HUES6 (cell line): ENCODE data around the gene VWA8.

Experiments used
- H3K27ac ChIP-seq: 2 replicates; pipeline ENCODE4 v1.7.0; 2013; ENCODE audit warnings: low read depth, mild to moderate bottlenecking, low read length, inconsistent platforms
- H3K27me3 ChIP-seq: 2 replicates; pipeline ENCODE4 v1.6.1; 2013; ENCODE audit warnings: low read length; ENCODE audit not compliant: control insufficient read depth, insufficient read depth
- H3K36me3 ChIP-seq: 2 replicates; pipeline ENCODE4 v1.6.1; 2013; ENCODE audit warnings: low read length; ENCODE audit not compliant: control insufficient read depth, insufficient read depth
- H3K4me1 ChIP-seq: 2 replicates; pipeline ENCODE4 v1.6.1; 2013; ENCODE audit warnings: low read length; ENCODE audit not compliant: control insufficient read depth, insufficient read depth
- H3K4me3 ChIP-seq: 2 replicates; pipeline ENCODE4 v1.5.1; 2013; ENCODE audit warnings: low read depth, low read length
- H3K9ac ChIP-seq: one replicate; pipeline ENCODE4 v1.6.1; 2013; ENCODE audit warnings: mild to moderate bottlenecking, low read length
- H3K9me3 ChIP-seq: 2 replicates; pipeline ENCODE4 v1.6.1; 2013; ENCODE audit warnings: low read depth, low read length; ENCODE audit not compliant: control insufficient read depth, insufficient read depth

VWA8 gene

GRCh38 chr13:41988244-41988643, 27.3 kb upstream of the VWA8 start:
- Histone ChIP-seq H3K9ac (no peak overlapping the region), H3K27ac (no peak overlapping the region), H3K4me1 (no peaks in the 10 kb centered on the region), H3K36me3 (no peaks in the 10 kb centered on the region), H3K4me3 (no peak overlapping the region), H3K27me3 (no peaks in the 10 kb centered on the region), H3K9me3 (no peaks in the 10 kb centered on the region)

DNA sequence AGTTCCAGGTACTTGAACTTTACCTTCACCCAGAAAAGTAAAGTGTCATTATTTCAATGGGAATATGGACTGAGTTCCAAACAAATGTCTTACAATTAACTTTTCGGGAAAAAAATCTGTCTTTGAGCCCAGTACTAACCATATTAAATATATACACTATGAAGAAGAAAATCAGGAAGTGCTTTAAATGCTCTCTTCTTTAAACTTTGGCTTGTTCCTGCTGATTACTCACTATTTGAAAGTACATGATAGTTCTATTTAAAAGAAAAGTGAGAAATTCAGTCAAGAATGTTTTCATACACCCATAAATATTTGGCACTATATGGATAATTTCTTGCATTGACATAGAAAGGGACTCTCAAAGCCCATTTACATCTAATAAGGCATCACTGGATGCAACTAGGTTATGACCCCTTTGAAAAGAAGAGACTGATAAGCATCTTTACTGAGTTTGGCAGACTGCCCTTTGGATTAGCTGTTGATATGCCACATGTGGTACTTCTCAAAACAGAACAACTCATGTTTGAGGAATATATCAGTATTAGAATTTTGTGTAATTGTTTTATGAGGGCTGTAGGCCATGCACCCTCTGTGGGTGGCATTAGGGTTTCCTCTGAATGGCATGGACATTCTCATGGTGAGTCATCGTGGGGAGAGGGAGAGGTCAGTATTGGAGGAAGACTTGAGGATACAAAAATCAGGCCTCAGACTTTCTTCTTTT, 25.0 kb upstream of the VWA8 start:
- no peaks in the 10 kb centered on the region for H3K4me1 ChIP-seq
- H3K9me3 ChIP-seq, result no peaks in the 10 kb centered on the region
- H3K9ac ChIP-seq, result no peak overlapping the region

DNA sequence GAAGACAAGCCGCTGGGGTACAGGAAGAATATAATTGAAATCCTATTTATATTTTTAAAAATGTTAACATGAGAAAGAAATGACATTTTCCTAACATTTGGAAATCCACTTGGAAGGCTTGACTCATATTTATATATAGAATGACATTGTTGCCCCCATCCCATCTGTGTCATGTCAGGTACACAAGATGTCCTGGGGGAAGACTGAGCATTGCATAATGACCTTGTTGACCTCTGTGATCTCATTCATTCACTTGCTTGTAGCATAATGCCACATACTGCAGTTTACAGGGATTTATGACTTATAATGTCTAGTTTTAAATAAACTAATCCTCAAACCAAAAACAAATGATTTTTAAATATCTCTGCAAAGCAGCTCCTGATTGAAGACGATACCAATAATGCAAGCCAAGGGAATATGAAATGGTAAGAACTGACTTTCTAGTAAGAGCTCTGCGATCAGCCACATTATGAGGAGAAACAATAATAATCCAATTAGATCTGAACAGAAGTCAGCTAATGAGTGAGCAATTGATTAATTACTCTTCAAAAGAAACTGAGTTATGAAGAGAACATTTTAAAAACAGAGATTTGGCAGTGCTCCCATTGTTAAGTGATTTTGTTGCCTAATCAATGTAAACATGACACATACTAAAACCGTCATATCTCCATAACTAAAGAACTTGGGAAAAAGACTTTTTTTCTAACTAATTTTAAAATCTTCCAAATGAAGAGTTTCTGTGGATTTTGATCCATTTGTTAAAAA, 21.2 kb upstream of the VWA8 start:
- Histone ChIP-seq H3K27me3 (no peaks in the 10 kb centered on the region), H3K9me3 (no peaks in the 10 kb centered on the region), H3K9ac (no peak overlapping the region), H3K27ac (no peak overlapping the region), H3K4me1 (no peaks in the 10 kb centered on the region), H3K4me3 (no peak overlapping the region), H3K36me3 (no peaks in the 10 kb centered on the region)

More for the DNA sequence above, 25.0 kb upstream of the VWA8 start:
- H3K36me3 ChIP-seq, result no peaks in the 10 kb centered on the region
- H3K4me3 ChIP-seq, result no peak overlapping the region
- H3K27ac ChIP-seq, result no peak overlapping the region
- no peaks in the 10 kb centered on the region for H3K27me3 ChIP-seq

GRCh38 chr13:41978007-41978406, 17.1 kb upstream of the VWA8 start:
- no peaks in the 10 kb centered on the region for H3K27me3 ChIP-seq
- H3K4me1 ChIP-seq, result peaks cover 10% of the 10 kb centered on the region
- H3K4me3 ChIP-seq, result no peak overlapping the region
- no peak overlapping the region for H3K9ac ChIP-seq
- no peaks in the 10 kb centered on the region for H3K9me3 ChIP-seq
- no peak overlapping the region for H3K27ac ChIP-seq
- no peaks in the 10 kb centered on the region for H3K36me3 ChIP-seq

DNA sequence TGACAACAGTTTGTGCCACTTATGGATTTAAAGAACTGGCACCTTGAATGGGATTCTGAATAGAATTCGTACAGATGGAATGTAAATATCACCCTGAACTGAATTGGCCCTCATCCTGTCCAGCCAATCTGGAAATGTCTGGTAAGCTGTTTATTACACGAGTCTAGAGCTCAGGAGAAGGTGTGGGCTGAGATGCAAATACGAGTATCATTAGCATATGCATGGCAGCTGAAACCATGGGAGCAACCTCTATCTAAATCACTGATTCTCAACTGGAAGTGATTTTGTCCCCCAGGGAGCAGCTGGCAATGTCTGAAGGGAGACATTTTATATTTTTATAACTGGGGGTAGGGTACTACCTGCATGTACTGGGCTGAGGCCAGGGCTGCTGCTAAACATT, 15.6 kb upstream of the VWA8 start:
- H3K27me3 ChIP-seq, result no peaks in the 10 kb centered on the region

GRCh38 chr13:41974262-41974900, 13.5 kb upstream of the VWA8 start:
- no peaks in the 10 kb centered on the region for H3K9me3 ChIP-seq
- no peak overlapping the region for H3K9ac ChIP-seq
- no peaks in the 10 kb centered on the region for H3K36me3 ChIP-seq
- no peaks in the 10 kb centered on the region for H3K27me3 ChIP-seq
- no peak overlapping the region for H3K4me3 ChIP-seq
- H3K27ac ChIP-seq, result no peak overlapping the region
- peaks cover 12% of the 10 kb centered on the region for H3K4me1 ChIP-seq

More for the DNA sequence above, 15.6 kb upstream of the VWA8 start:
- Histone ChIP-seq H3K4me1 (peaks cover 12% of the 10 kb centered on the region), H3K4me3 (no peak overlapping the region), H3K9me3 (no peaks in the 10 kb centered on the region), H3K36me3 (no peaks in the 10 kb centered on the region), H3K27ac (no peak overlapping the region), H3K9ac (no peak overlapping the region)

DNA sequence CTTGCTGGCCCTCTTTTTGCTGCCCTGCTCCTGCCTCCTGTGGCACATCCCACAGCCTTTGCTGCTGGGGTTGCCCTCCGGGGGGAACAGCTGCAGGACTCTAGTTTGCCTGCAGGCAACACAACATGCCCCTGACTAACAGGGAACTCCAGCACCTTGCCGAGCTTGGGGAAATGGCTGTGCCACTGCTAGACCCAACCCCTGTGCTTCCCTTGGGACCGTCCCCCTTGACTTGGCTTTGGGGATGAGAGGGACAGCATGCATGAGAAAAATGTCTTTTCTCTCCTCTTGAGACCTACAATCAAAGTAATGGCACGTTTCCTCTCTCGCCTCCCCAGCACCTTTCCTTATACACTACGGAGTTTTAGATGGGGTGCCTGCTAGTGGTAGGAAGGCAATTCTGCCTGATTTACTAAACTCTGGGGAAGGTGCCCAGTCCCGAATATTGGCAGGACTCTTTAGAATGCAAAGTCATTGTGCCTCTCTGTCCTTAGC, 12.4 kb upstream of the VWA8 start:
- Histone ChIP-seq H3K9ac (no peak overlapping the region), H3K27ac (0 out of 2 replicates have a peak overlapping the region, but pooled peaks have one; percentile 8)

GRCh38 chr13:41971848-41972247, 10.9 kb upstream of the VWA8 start:
- H3K36me3 ChIP-seq, result no peaks in the 10 kb centered on the region
- no peak overlapping the region for H3K9ac ChIP-seq
- no peak overlapping the region for H3K4me3 ChIP-seq
- H3K27ac ChIP-seq, result no peak overlapping the region
- H3K27me3 ChIP-seq, result no peaks in the 10 kb centered on the region
- peaks cover 12% of the 10 kb centered on the region for H3K4me1 ChIP-seq
- no peaks in the 10 kb centered on the region for H3K9me3 ChIP-seq

More for the DNA sequence above, 12.4 kb upstream of the VWA8 start:
- Histone ChIP-seq H3K36me3 (no peaks in the 10 kb centered on the region), H3K4me3 (peak overlapping the region; percentile 28; the same call in 1 of the 2 replicates), H3K4me1 (peaks cover 12% of the 10 kb centered on the region), H3K9me3 (no peaks in the 10 kb centered on the region), H3K27me3 (no peaks in the 10 kb centered on the region)

- Histone ChIP-seq H3K4me3 (no peak overlapping the region), H3K4me1 (peaks cover 10% of the 10 kb centered on the region), H3K9ac (no peak overlapping the region), H3K27ac (no peak overlapping the region), H3K9me3 (no peaks in the 10 kb centered on the region), H3K27me3 (no peaks in the 10 kb centered on the region), H3K36me3 (no peaks in the 10 kb centered on the region)
These were observed 10.0 kb upstream of the VWA8 start for GRCh38 chr13:41970918-41971317.

DNA sequence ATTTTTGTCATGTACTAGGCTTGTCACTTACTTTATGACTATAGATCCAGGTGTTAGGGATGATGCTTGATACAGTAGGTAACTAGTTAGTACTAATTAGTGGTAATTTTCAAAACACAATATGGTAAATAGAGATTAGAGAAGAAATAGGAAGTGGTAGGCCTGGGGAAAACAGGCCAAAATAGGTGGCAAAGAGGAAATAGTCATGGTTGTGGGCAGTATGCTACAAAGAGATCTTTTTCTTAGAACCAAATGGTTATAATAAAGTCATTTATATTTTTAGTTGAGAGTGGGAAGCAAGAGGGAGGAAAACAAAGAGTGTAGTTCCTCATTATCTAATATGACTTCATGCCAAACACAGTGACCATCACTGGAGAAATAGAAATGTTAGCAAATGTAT, 9.1 kb upstream of the VWA8 start:
- Histone ChIP-seq H3K27ac (no peak overlapping the region), H3K9me3 (no peaks in the 10 kb centered on the region), H3K4me3 (no peak overlapping the region), H3K4me1 (peaks cover 10% of the 10 kb centered on the region), H3K36me3 (no peaks in the 10 kb centered on the region), H3K9ac (no peak overlapping the region), H3K27me3 (no peaks in the 10 kb centered on the region)

GRCh38 chr13:41969072-41969471, 8.2 kb upstream of the VWA8 start:
- Histone ChIP-seq H3K27me3 (no peaks in the 10 kb centered on the region), H3K4me1 (peaks cover 10% of the 10 kb centered on the region), H3K4me3 (no peak overlapping the region), H3K27ac (no peak overlapping the region), H3K9me3 (no peaks in the 10 kb centered on the region), H3K9ac (no peak overlapping the region), H3K36me3 (no peaks in the 10 kb centered on the region)
